ENCODE results near the gene ME1.

The ME1 gene

DNA sequence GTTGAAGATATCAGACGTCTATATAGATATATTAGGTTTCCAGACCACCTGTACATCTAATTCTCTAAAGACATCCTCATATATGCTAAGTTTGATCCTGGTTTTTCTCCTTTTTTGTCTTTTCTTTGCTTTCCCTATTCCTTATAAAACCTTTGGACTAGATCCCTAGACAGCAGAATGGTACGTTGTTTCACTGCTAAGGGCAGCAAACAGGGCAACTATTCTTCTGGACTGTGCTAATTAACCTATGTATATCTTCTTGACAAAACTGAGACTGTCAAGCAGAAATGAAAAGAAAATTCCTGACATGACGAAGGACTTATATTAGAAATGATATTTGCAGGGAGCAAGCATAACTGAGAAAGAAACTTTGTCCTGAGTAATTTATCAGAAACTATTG lies 19.1 kb downstream of the ME1 start:
- H3K36me3 ChIP-seq (ENCODE audit: control insufficient read depth in 2 of 2, insufficient read depth in 1 of 2, low read length in 2 of 2), result peaks cover 1 to 18% of the 10 kb centered on the region in 2 experiments; a peak in 1 of 3 replicates
- no peaks in the 10 kb centered on the region for H3K9me3 ChIP-seq (ENCODE audit: control insufficient read depth, insufficient read depth, low read depth, low read length)
- H3K4me1 ChIP-seq (ENCODE audit: control insufficient read depth, insufficient read depth, low read length), result no peaks in the 10 kb centered on the region
- CTCF ChIA-PET, result no interaction called here
- no peak overlapping the region for H3K27ac ChIP-seq (ENCODE audit: extremely low read depth, low read depth, low read length)
- TF ChIP-seq ZNF830 (tag by site-specific recombination; IDR thresholded peaks at IDR 0.05; ENCODE audit: low read depth) (no peak), ZBTB48 (tag by site-specific recombination; IDR thresholded peaks at IDR 0.05) (no peak), ZNF404 (tag by site-specific recombination; IDR thresholded peaks at IDR 0.05) (no peak), ZNF391 (tag by site-specific recombination; IDR thresholded peaks at IDR 0.05; ENCODE audit: borderline replicate concordance, low read depth) (no peak), ZNF350 (tag by site-specific recombination; IDR thresholded peaks at IDR 0.05) (no peak), ZNF335 (tag by site-specific recombination; conservative IDR thresholded peaks at IDR 0.05) (no peak), ZNF621 (tag by site-specific recombination; IDR thresholded peaks at IDR 0.05) (no peak), KLF17 (tag by site-specific recombination; IDR thresholded peaks at IDR 0.05) (no peak), ZNF10 (tag by site-specific recombination; IDR thresholded peaks at IDR 0.05) (no peak), KLF9 (tag by site-specific recombination; IDR thresholded peaks at IDR 0.05; ENCODE audit: low read depth) (no peak), GLIS2 (tag by site-specific recombination; IDR thresholded peaks at IDR 0.05) (no peak), ZNF239 (tag by site-specific recombination; IDR thresholded peaks at IDR 0.05) (no peak), ZEB2 (tag by site-specific recombination; IDR thresholded peaks at IDR 0.05) (no peak), ZNF670 (tag by site-specific recombination; IDR thresholded peaks at IDR 0.05; ENCODE audit: low read depth) (no peak), YY2 (tag by site-specific recombination; IDR thresholded peaks at IDR 0.05) (no peak), ZNF704 (tag by site-specific recombination; IDR thresholded peaks at IDR 0.05) (no peak), OVOL3 (tag by site-specific recombination; IDR thresholded peaks at IDR 0.05) (no peak), PRDM2 (tag by site-specific recombination; IDR thresholded peaks at IDR 0.05; ENCODE audit: borderline replicate concordance) (no peak), ZNF513 (tag by site-specific recombination; IDR thresholded peaks at IDR 0.05) (no peak)
- POLR2A ChIA-PET, result no interaction called here
- no peak overlapping the region for H3K4me3 ChIP-seq (ENCODE audit: low read depth, low read length)
